KOPT-K1 (cell line): ENCODE measurements around the gene ADAMTS20.
"Not testable (repeated sequence)": the region's sequence is repeated elsewhere in the genome, so short reads cannot be mapped to it uniquely, and the experiment has no call there.

Experiments
- H3K27ac ChIP-seq: fragments of 200-600 bp; sonication (generic); 2 replicates; pipeline ENCODE4 v1.5.1; 2016; ENCODE audit warnings: antibody characterized with exemption, mild to moderate bottlenecking, low read depth, low read length; ENCODE audit not compliant: poor library complexity, severe bottlenecking
- H3K36me3 ChIP-seq: fragments of 200-600 bp; sonication (generic); 2 replicates; pipeline ENCODE4 v1.5.1; 2017; ENCODE audit warnings: antibody characterized with exemption, mild to moderate bottlenecking, low read length, moderate library complexity; ENCODE audit not compliant: insufficient read depth
- H3K9me3 ChIP-seq: fragments of 200-600 bp; sonication (generic); 2 replicates; pipeline ENCODE4 v1.5.1; 2017; ENCODE audit warnings: antibody characterized with exemption, low read length, mild to moderate bottlenecking; ENCODE audit not compliant: insufficient read depth, poor library complexity, severe bottlenecking

The ADAMTS20 gene

GRCh38 chr12:43357141-43357540 lies 194.9 kb downstream of the ADAMTS20 start:
- H3K27ac ChIP-seq, result no peak overlapping the region
- no peaks in the 10 kb centered on the region for H3K9me3 ChIP-seq
- H3K36me3 ChIP-seq, result no peaks in the 10 kb centered on the region

GRCh38 chr12:43352001-43352400 lies 200.0 kb downstream of the ADAMTS20 start:
- Histone ChIP-seq H3K36me3 (no peaks in the 10 kb centered on the region), H3K27ac (no peak overlapping the region), H3K9me3 (no peaks in the 10 kb centered on the region)

DNA sequence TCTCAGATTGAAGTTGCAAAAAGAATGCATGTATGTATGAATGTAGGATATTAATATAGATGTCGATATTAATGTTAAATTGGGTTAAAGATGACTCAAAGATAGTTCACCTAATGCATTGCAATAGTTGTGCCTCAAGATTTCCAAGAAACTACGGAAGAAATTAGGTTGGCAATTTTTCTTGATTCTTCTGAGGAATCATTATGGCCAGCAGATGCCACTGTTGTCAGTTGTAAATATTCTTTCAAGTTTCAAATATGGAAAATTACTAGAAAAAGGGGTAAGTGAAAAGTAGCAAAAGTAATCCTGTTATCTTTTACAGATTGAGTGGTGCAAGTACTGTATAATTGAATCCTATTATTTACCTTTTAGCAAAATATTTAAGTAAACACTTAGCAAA lies 202.1 kb downstream of the ADAMTS20 start:
- Histone ChIP-seq H3K27ac (no peak overlapping the region), H3K36me3 (no peaks in the 10 kb centered on the region), H3K9me3 (peaks cover 8% of the 10 kb centered on the region)

- Histone ChIP-seq H3K27ac (no peak overlapping the region), H3K36me3 (no peaks in the 10 kb centered on the region), H3K9me3 (peaks cover 20% of the 10 kb centered on the region)
These were observed 203.8 kb downstream of the ADAMTS20 start for GRCh38 chr12:43348221-43348620.

- H3K9me3 ChIP-seq, result peaks cover 20% of the 10 kb centered on the region
- H3K27ac ChIP-seq, result no peak overlapping the region
- no peaks in the 10 kb centered on the region for H3K36me3 ChIP-seq
These were observed 205.0 kb downstream of the ADAMTS20 start for GRCh38 chr12:43347026-43347425.

- no peak overlapping the region for H3K27ac ChIP-seq
- H3K9me3 ChIP-seq, result peaks cover 20% of the 10 kb centered on the region
- H3K36me3 ChIP-seq, result no peaks in the 10 kb centered on the region
These were observed 207.0 kb downstream of the ADAMTS20 start for GRCh38 chr12:43345023-43345422.

GRCh38 chr12:43341785-43342313 lies 210.2 kb downstream of the ADAMTS20 start:
- peaks cover 20% of the 10 kb centered on the region for H3K9me3 ChIP-seq
- H3K36me3 ChIP-seq, H3K27ac ChIP-seq: not testable (repeated sequence)

DNA sequence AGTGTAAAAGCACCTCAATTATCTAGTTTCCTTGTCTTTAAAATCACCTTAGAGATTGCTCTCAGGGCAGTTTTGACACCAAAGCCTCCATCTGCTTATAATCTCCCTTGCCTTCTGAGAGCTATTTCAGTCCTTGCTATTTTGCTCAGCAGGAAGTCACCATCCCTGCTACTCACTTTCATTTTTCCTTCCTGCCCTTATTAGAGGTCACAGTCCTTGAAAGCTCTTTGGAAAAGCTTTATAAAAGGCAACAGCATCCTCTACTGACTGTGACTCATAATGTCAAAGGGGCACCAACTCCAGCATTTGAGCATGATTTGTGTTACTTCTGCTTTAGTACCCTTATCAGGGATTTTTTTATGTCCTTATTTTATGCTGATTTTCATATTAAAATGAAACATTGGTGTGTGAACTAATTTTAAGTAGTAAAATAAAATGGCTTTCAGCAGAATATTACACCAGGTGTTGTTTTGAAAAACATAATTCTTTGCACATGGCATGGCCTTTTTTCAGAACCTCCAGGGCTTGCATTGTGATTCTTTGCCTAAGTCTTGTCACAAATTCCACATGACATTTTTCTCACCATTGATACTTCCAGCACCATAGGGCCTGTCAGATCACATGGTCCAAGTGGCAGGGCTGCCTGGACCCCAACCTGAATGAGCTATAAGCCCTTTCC lies 213.0 kb downstream of the ADAMTS20 start:
- Histone ChIP-seq H3K36me3 (no peaks in the 10 kb centered on the region), H3K27ac (no peak overlapping the region), H3K9me3 (peaks cover 4% of the 10 kb centered on the region)

DNA sequence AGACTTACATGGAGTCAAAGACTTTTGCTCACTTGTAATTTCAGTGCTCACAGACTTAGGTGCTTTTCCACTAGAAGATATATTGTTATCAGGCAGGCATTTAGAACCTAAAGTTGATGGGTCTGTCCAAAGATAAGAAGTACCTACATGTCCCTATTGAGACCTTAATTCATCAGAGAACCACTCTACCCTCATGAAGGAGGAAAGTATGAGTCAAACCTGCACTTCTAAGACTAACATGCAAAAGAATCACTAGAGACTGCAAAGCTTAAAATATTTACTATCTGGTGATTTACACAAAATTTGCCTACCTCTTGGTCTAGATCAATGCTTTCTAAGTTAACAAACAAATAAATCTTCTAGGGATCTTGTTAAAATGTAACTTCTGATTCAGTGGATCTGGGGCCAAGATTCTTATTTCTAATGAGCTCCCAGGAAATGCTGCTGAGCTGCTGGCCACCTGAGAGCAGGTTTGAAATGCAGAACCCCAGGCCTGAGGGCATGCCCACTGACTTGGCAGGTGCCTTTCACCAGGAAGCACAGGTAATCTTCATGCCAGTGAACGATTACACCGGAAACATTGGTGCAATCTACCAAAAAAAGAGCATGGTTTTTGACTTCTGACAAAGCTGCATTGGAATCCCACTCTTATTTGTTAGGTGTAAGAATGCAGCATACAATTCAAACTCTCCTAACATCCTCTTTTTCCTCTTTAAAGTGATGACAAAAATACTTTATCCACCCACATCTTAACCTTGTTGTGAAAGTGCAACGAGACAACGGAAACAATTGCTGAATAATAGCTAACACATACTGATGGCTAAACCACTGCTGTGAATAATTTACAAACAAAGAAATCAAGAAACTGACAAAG lies 214.2 kb downstream of the ADAMTS20 start:
- H3K9me3 ChIP-seq, result no peaks in the 10 kb centered on the region
- no peaks in the 10 kb centered on the region for H3K36me3 ChIP-seq
- H3K27ac ChIP-seq, result no peak overlapping the region

GRCh38 chr12:43336962-43337555 lies 214.9 kb downstream of the ADAMTS20 start:
- Histone ChIP-seq H3K9me3 (no peaks in the 10 kb centered on the region), H3K36me3 (no peaks in the 10 kb centered on the region), H3K27ac (no peak overlapping the region)

DNA sequence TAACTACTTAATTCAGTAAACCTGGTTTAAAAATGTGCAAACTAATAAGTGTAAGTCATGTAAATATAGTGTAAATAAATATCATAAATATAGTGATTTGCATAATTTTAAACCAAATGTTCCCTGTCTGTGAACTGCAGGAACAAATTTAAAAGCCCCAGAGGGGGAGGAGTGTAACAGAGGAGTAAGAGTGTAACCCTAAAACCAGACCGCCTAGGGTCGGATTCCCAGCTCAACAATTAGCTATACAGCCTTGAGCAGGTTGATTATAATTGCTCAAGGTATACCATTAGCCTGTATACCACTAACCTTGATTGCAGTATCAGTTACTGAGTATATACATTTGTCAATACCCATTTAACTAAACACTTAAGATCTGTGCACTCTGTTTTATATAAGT lies 218.4 kb downstream of the ADAMTS20 start:
- no peaks in the 10 kb centered on the region for H3K36me3 ChIP-seq
- H3K27ac ChIP-seq, result no peak overlapping the region
- H3K9me3 ChIP-seq, result no peaks in the 10 kb centered on the region

DNA sequence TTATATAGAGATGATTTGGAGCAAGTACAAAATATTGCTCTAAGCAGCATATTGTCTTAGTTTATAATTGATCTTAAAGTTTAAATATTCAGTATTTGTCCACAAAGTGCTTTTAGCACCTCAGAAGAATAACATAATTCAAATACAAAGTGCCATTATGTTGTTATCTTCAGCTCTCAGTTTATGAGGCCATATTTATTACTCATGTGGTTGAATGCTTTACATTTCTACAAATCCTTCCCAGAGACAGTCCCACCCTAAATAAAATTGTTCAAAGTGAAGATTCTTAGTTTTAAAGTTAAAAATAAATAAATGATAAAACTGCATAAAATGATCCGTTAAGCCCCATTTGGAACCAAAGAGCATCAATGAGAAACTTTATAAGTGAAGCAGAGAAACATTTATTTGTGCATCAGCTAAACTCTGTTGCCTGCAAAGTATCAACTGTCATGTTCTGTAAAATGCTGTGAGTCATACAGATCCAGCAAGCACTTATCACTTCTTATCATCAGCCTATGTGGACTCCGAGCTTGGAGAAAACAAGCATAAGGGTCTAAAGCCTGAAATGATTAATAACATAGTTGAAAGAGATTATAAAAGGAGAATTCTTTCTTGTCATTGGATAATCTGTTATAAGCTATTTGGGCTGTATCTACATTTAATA lies 218.9 kb downstream of the ADAMTS20 start:
- Histone ChIP-seq H3K27ac (no peak overlapping the region), H3K9me3 (no peaks in the 10 kb centered on the region), H3K36me3 (no peaks in the 10 kb centered on the region)

DNA sequence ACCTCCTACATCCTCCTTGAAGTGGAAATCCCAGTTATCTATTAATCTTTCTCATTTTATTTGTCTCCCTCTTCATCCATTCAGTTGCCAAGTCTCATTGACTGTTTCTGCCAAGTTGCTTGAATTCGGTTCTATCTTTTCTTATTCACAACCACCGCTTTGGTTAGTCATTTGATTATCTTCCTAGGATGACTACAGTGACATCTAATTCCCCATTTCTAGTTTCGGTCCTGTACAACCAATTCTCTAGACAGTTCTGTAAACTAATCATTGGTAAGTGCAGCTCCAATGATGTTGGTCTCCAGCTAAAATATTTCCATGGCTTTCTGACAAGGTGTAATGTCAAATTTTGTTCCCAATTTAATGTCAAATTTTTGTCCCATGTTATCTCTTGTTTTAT lies 220.1 kb downstream of the ADAMTS20 start:
- Histone ChIP-seq H3K9me3 (no peaks in the 10 kb centered on the region), H3K27ac (no peak overlapping the region), H3K36me3 (no peaks in the 10 kb centered on the region)

DNA sequence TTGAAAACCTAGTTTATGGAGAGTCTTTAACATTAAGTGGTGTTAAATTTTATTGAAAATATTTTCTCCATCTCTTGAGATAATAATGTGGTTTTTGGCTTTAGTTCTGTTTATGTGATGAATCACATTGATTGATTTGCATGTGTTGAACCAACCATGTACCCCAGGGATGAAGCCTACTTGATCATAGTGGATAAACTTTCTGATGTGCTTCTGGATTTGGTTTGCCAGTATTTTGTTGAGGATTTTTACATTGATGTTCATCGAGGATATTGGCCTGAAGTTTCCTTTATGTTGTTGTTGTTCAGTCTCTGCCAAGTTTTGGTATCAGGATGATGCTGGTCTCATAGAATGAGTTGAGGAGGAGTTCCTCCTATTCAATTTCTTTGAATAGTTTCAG lies 222.6 kb downstream of the ADAMTS20 start:
- Histone ChIP-seq H3K36me3 (no peaks in the 10 kb centered on the region), H3K27ac (no peak overlapping the region), H3K9me3 (no peaks in the 10 kb centered on the region)

DNA sequence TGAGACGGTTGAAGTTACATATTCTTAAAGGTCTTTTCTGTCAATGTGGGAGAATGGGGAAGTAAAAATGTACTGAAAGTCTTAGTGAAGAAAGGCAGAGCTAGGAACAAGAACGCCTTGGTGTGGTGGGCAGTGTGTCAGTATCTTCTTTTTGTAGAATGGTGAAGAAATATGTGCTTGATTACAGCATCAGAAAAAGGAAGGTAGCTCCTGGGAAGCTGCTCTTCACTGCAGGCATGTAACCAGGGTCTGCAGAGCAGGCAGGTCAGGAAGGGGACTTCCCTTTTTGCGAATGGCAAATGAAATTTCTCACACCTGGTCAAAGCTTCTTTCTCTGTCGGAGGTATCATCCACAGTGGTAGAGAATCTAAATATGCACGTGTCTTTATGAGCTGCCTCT lies 226.2 kb downstream of the ADAMTS20 start:
- H3K36me3 ChIP-seq, result no peaks in the 10 kb centered on the region
- no peaks in the 10 kb centered on the region for H3K9me3 ChIP-seq
- no peak overlapping the region for H3K27ac ChIP-seq
